ENCODE measurements around the gene HENMT1.
"Not testable (repeated sequence)": the region's sequence is repeated elsewhere in the genome, so short reads cannot be mapped to it uniquely, and the experiment has no call there.

DNA sequence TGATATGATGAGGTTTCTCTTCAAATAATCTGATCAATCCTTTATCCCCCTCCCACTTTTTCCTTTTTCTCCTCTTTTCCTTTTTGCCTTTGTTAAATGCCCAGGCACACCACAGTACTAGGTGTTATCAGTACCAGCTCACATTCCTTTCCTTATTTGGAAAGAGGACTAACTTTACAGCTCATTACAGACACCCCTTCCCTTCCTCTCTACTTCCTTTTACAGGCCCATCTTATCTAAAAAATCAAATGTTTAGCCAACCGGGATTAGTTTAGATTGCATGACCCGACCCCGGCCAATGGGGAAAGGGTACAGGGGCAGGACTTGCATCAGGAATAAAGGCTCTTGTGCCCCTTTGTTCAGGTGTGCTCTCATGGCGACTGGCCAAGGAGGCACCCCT lies 20.8 kb upstream of the HENMT1 start:
- not testable (repeated sequence) for TF ChIP-seq CTCF, POLR2AphosphoS5 (IDR thresholded peaks at IDR 0.05)

Measured in transverse colon (tissue), 4 donors.